GM21390 (cell line): Measurements from ENCODE around the gene RBMS1.

ENCODE experiments used
- ATAC-seq: cut with Tn5 transposase; IDR thresholded peaks from one replicate; pipeline ENCODE4 v1.9.1; 2021; ENCODE audit not compliant: unreplicated experiment

Gene RBMS1

DNA sequence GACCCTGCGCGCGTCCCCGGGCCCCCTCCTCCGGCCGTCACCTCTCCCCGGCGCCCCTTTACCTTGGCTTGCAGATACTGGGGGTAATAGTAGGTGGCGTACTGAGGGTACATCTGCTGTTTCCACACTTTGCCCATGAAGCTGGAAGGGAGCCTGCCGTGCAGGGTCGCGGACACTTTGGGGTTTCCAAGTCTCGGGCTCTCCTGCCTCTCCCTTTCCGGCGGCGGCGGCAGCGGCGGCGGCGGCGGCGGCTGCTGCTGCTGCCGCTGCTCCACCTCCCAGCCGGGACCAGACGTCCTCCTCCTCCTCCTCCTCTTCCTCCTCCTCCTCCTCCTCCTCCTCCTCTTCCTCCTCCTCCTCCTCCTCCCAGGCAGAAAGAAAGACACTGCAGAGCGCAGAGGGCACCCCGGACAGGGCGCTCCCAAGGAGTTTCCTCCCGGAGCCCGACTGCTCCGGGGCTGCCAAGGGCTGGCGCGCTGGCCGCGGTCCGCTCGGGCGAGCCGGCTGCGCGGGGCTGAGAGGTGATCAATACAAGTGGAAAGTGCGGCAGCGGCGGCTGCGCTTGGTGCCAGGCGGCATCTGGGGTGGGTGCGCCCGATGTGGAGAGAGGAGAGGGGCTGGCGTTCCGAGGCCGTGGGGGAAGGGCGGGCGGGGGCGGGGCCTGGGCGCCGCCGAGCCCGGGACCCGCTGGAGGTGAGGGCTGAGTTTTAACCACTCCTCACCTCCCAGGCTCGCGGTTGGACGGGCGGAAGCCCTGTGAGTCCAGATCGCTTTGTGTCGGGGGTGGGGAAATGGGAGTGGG is at the start of gene RBMS1:
Gene RBMS1 (minus strand): TSS at position 581 of the 802 bp plus-strand sequence. CDS start 444 bp downstream, at position 137.
- ATAC-seq: peak; percentile 44

DNA sequence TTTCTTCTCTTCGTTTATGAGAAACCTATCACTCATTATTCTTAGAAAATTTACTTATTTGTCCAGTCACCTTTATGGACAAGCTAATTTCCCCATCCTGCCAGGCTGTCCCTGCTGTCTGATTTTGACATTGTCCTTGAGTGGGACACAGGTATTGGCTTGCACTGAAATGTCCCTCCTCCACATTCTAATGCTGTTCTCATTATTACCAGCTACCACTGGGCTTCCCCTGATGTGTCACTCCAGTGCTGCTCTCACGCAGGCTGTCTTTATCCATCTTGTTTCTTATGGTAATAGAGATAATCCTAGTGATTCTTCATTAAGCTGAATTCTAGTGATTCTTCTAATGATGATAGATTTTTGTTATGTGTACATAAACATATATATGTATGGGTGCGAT is 48.1 kb upstream of the RBMS1 start:
- no peak for ATAC-seq

- ATAC-seq: no peak
These were observed 45.1 kb upstream of the RBMS1 start for GRCh38 chr2:160538559-160539355.

- ATAC-seq: no peak
These were observed 44.5 kb upstream of the RBMS1 start for GRCh38 chr2:160538115-160538514.

DNA sequence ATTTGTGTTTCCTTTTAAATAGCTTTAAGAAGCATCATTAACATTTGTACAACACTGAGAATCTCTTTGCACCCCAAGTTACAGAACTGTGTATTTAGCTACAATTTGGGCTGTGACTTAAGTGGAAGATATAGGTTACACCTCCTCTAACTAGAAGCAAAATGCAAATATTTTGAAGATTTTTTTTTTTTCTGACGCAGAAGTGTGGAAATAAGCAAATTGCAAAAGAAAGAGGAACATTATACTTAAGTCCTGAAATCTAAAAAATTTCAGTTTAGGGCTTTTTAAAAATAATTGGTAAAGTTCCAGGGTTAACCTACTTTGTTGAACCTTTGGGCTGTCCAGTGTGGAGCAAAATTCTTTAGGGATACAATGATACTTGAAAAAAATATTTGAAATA is 41.4 kb upstream of the RBMS1 start:
- no peak for ATAC-seq

DNA sequence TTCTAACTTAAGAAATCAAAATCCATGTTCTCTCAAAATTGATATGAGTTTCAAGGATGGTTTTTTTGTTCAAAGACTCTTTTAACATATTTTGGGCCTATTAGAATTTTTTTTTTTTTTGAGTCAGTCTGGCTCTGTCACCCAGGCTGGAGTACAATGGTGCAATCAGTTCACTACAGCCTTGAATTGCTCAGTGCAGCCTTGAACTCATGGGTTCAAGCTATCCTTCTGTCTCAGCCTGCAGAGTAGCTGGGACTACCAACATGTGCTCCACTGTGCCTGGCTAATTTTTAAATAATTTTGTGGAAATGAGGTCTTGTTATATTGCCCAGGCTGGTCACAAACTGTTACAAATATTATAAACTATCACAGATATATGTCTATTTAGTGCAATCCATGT is 40.6 kb upstream of the RBMS1 start:
- no peak for ATAC-seq

- ATAC-seq: no peak
These were observed 39.9 kb upstream of the RBMS1 start for GRCh38 chr2:160533482-160533881.

GRCh38 chr2:160532388-160532787 is 38.8 kb upstream of the RBMS1 start:
- no peak for ATAC-seq

GRCh38 chr2:160522951-160523710 is 29.5 kb upstream of the RBMS1 start:
- no peak for ATAC-seq

DNA sequence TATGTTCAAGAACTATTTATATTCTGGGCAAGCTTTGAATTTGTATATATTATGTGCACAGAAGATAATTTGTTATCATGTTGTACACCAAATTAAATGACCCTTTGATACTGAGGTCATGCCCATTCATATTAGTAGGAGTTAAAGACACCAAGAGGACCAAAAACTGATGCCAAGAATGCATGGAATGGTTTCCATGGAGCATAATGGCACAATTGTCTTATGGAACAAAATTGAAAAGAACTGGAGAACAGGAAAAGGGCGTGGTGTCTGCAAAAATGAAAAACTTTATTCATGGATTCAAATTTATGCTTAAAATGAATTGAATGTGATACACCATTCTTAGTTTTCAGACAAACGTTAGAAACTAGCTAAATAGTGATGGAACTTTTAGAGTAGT is 24.1 kb upstream of the RBMS1 start:
- ATAC-seq: no peak

GRCh38 chr2:160516547-160517365 is 23.1 kb upstream of the RBMS1 start:
- peak; percentile 80 for ATAC-seq

GRCh38 chr2:160515120-160515519 is 21.5 kb upstream of the RBMS1 start:
- ATAC-seq: no peak

- ATAC-seq: no peak
These were observed 19.5 kb upstream of the RBMS1 start for GRCh38 chr2:160513120-160513519.

DNA sequence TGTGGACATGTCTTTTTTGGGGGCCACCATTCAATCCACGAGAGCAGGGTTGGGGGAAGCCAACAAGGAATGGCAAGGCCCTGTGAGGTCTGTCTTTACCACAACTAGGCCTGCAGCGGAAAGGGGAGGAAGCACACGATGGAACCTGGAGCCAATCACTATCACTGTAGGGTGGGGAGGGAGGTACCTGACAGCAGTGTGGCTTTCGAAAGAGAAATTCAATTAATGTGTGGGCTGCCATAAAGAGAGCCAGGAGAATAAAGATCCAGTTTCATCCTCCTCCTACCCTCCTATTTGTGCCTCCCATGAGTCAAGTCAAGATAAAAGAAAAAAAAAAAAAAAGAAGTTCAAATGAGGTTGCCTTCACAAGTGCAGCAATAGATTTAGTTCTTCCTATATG is 18.9 kb upstream of the RBMS1 start:
- no peak for ATAC-seq

GRCh38 chr2:160510617-160511016 is 17.0 kb upstream of the RBMS1 start:
- no peak for ATAC-seq

- no peak for ATAC-seq
These were observed 15.4 kb upstream of the RBMS1 start for GRCh38 chr2:160509016-160509415.

- ATAC-seq: no peak
These were observed 13.9 kb upstream of the RBMS1 start for GRCh38 chr2:160507464-160507863.

DNA sequence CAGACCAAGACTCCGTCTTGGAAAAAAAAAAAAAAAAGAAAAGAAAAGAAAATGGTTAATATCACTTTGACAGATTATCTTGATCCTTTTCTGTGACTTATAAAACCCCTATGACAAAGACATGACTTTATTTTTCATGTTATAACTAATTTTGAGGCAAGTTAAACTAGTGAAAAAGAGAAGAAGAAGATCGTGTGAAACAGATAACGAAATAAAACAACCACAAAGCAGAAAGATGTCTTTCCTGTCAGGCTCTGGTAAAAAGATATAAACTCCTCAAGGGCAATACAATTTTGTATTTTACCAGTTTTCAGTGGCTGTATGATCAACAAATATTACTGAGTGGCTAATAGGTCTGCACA is 13.4 kb upstream of the RBMS1 start:
- ATAC-seq: no peak

- ATAC-seq: no peak
These were observed 12.9 kb upstream of the RBMS1 start for GRCh38 chr2:160506371-160507045.

DNA sequence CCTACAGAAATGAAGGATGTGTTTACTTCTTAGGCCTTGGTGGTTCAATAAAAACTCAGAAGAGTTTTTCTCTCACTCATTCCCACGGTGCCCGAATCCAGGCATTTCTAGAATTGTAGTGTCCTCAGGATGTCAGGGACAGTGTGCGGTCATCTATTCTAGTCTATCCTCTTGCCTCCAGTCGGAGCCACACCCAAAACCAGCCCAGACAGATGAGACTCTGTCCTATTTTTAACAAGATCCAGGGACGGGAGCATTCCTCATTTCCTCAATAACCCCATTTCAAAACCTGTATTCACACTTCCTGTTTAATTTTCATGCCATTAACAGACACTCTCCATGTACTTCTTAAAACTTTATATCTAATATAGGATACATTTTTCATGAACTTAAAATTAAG is 11.6 kb upstream of the RBMS1 start:
- ATAC-seq: no peak
